Esophagus muscularis mucosa (tissue), 4 donors: ENCODE measurements around the gene PTPRN.

Experiments
- CTCF ChIP-seq, 3 experiments: fragments of 200-600 bp in 2 of 3; fragments of 450-650 bp in 1 of 3; sonication (generic) in 2 of 3; IDR thresholded peaks; one replicate each; pipeline ENCODE4 v1.5.1; 2017 to 2019; ENCODE audit warnings: antibody characterized with exemption in 3 of 3, mild to moderate bottlenecking in 2 of 3, moderate library complexity in 1 of 3
- EP300 ChIP-seq: sonication (generic); formaldehyde crosslinking; IDR thresholded peaks from one replicate; pipeline ENCODE4 v1.6.1; 2017; ENCODE audit warnings: antibody characterized with exemption
- POLR2A ChIP-seq: fragments of 450-650 bp; IDR thresholded peaks from one replicate; pipeline ENCODE4 v1.6.1; 2017; ENCODE audit warnings: antibody characterized with exemption, moderate library complexity, mild to moderate bottlenecking, low read depth
- POLR2AphosphoS5 ChIP-seq, 2 donors: sonication (generic); formaldehyde crosslinking; IDR thresholded peaks; one replicate each; pipeline ENCODE4 v1.6.1; 2017; ENCODE audit warnings: antibody characterized with exemption in 2 of 2

GRCh38 chr2:219273937-219274336 is 35.3 kb downstream of the PTPRN start:
- TF ChIP-seq CTCF (IDR thresholded peaks at IDR 0.05) = no peak
- no peak for TF ChIP-seq POLR2AphosphoS5 (IDR thresholded peaks at IDR 0.05)
- no peak for TF ChIP-seq POLR2A
- TF ChIP-seq EP300 = no peak
